Spinal cord (tissue), 10 donors: ENCODE measurements around the gene PACSIN2. TPM values are rescaled to one million over a fixed set of nuclear protein-coding genes. Genes with fewer than 3 reads are reported as not detected.
"Not testable (repeated sequence)": the region's sequence is repeated elsewhere in the genome, so short reads cannot be mapped to it uniquely, and the experiment has no call there.

Experiments used
- DNase-seq, 6 donors: peaks; one replicate each; pipeline versions ENCODE4 v3.0.0 to v3.0.0-alpha.2; 2013 to 2015; ENCODE audit warnings: low spot score in 6 of 6, low read depth in 4 of 6
- H3K27ac ChIP-seq: one replicate; pipeline ENCODE4 v1.5.1; 2013; ENCODE audit warnings: low read depth, low read length, control low read depth
- H3K27me3 ChIP-seq: one replicate; pipeline ENCODE4 v1.6.1; 2013; ENCODE audit warnings: low read length; ENCODE audit not compliant: control insufficient read depth, insufficient read depth
- H3K36me3 ChIP-seq: one replicate; pipeline ENCODE4 v1.6.1; 2013; ENCODE audit warnings: low read length; ENCODE audit not compliant: control insufficient read depth, insufficient read depth
- H3K4me1 ChIP-seq: one replicate; pipeline ENCODE4 v1.6.1; 2013; ENCODE audit warnings: low read length; ENCODE audit not compliant: control insufficient read depth, insufficient read depth
- H3K4me3 ChIP-seq: one replicate; pipeline ENCODE4 v1.5.1; 2013; ENCODE audit warnings: low read depth, low read length, control low read depth
- H3K9me3 ChIP-seq: one replicate; pipeline ENCODE4 v1.6.1; 2013; ENCODE audit warnings: low read length; ENCODE audit not compliant: control insufficient read depth, insufficient read depth
- WGBS: methylation state at CpG from one replicate; pipeline ENCODE4 v1.1.5; 2013; ENCODE audit warnings: missing lambda C conversion rate; ENCODE audit not compliant: insufficient coverage; 5-methylcytosine and 5-hydroxymethylcytosine counted together
- polyA plus RNA-seq, 2 donors: library from polyadenylated mRNA; unstranded; fragments of 120-200 nt; gene quantifications; one replicate each; pipeline ENCODE4 v1.2.1, GENCODE V29; 2013; ENCODE audit not compliant: insufficient read length in 2 of 2
- total RNA-seq, 2 donors: library from RNA; depleted of rRNA in 1 of 2; stranded (reverse); fragments of 120-200 nt in 1 of 2; fragments of >200 nt in 1 of 2; gene quantifications; one replicate each; pipeline versions ENCODE4 v1.2.3 to v1.2.4, GENCODE V29; 2013 to 2014
- donor health status: healthy.

Gene PACSIN2
- total and polyA plus RNA-seq, 4 donors = 36.3 to 54.2 (median 45.9) TPM

DNA sequence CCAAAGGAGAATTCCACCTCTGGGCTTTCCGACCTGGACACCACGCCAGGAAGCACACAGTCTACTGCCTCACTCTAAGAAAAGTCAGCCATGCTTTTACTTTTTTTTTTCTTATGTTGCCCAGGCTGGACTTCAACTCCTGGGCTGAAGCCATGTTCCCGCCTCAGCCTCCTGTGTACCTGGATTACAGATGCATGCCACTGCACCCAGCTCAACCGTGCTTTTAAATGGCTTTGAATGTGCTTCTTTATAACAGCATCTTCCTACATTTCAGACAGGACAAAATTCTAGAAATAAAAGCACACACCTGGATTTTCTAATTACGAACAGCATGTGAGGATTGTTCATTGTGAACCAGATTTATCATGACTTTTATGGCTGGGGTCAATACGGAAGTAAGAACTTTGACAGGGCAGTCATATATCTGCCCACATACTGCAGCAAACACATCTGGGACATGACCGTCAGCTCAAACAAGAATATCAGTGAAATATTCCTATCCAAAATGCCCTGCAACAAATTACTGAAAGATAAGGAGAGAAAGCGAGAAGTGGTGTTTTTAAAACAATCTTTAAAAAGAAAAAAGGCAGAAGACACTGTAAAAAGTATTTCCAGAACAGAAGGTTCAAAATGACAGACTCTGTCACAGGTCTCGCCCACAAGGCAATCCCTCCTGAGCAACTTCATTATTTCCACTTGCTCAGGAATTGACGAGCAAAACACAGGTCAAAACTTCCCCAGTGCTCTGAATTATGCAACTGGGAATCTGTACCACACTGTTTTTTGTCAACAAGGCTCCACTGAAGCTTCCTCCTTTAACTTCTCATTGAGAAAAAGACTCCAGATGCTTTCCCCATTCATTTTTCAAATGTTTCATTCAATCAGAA lies 42.1 kb downstream of the PACSIN2 start:
- no peaks in the 10 kb centered on the region for H3K36me3 ChIP-seq
- no peak overlapping the region for H3K4me3 ChIP-seq
- no peak overlapping the region for H3K27ac ChIP-seq
- no peaks in the 10 kb centered on the region for H3K27me3 ChIP-seq
- no peak for DNase-seq
- H3K4me1 ChIP-seq = peaks cover 13% of the 10 kb centered on the region
- WGBS = 78% methylated on average over 5 of the region's 10 CpGs
- no peaks in the 10 kb centered on the region for H3K9me3 ChIP-seq

DNA sequence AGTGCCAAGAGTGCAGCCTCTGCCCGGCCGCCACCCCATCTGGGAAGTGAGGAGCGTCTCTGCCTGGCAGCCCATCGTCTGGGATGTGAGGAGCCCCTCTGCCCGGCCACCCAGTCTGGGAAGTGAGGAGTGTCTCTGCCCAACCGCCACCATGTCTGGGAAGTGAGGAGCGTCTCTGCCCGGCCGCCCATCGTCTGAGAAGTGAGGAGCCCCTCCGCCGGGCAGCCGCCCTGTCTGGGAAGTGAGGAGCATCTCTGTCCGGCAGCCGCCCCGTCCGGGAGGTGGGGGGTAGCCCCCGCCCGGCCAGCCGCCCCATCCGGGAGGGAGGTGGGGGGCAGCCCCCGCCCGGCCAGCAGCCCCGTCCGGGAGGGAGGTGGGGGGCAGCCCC lies 43.5 kb downstream of the PACSIN2 start:
- 96% methylated on average over 7 of the region's 25 CpGs for WGBS
- not testable (repeated sequence) for H3K27me3 ChIP-seq, H3K27ac ChIP-seq, DNase-seq, H3K36me3 ChIP-seq, H3K9me3 ChIP-seq, H3K4me3 ChIP-seq
- peaks cover 13% of the 10 kb centered on the region for H3K4me1 ChIP-seq

- 100% methylated on average over 2 of the region's 5 CpGs for WGBS
- Histone ChIP-seq H3K27me3 (no peaks in the 10 kb centered on the region), H3K27ac (no peak overlapping the region), H3K4me1 (peaks cover 9% of the 10 kb centered on the region), H3K4me3 (no peak overlapping the region), H3K9me3 (no peaks in the 10 kb centered on the region), H3K36me3 (no peaks in the 10 kb centered on the region)
- no peak for DNase-seq
These were observed 44.9 kb downstream of the PACSIN2 start for GRCh38 chr22:42970029-42970428.

GRCh38 chr22:42969348-42969975 lies 45.5 kb downstream of the PACSIN2 start:
- Histone ChIP-seq H3K36me3 (no peaks in the 10 kb centered on the region), H3K4me3 (no peak overlapping the region), H3K27me3 (no peaks in the 10 kb centered on the region), H3K9me3 (no peaks in the 10 kb centered on the region), H3K4me1 (peaks cover 9% of the 10 kb centered on the region), H3K27ac (no peak overlapping the region)
- WGBS = 100% methylated on average over 6 of the region's 12 CpGs
- DNase-seq = no peak

GRCh38 chr22:42967933-42968332 lies 47.0 kb downstream of the PACSIN2 start:
- WGBS = 73% methylated on average over 5 of the region's 8 CpGs
- no peaks in the 10 kb centered on the region for H3K9me3 ChIP-seq
- no peak for DNase-seq

GRCh38 chr22:42967005-42967404 lies 47.9 kb downstream of the PACSIN2 start:
- no peak overlapping the region for H3K27ac ChIP-seq
- no peaks in the 10 kb centered on the region for H3K36me3 ChIP-seq
- no peak overlapping the region for H3K4me3 ChIP-seq
- no peaks in the 10 kb centered on the region for H3K27me3 ChIP-seq
- H3K4me1 ChIP-seq = peaks cover 6% of the 10 kb centered on the region
- WGBS = 89% methylated on average over 4 of the region's 8 CpGs
- no peaks in the 10 kb centered on the region for H3K9me3 ChIP-seq
- DNase-seq = no peak

More at GRCh38 chr22:42967933-42968332, 47.0 kb downstream of the PACSIN2 start:
- no peak overlapping the region for H3K27ac ChIP-seq
- no peaks in the 10 kb centered on the region for H3K36me3 ChIP-seq
- peaks cover 7% of the 10 kb centered on the region for H3K4me1 ChIP-seq
- no peak overlapping the region for H3K4me3 ChIP-seq
- H3K27me3 ChIP-seq = no peaks in the 10 kb centered on the region

DNA sequence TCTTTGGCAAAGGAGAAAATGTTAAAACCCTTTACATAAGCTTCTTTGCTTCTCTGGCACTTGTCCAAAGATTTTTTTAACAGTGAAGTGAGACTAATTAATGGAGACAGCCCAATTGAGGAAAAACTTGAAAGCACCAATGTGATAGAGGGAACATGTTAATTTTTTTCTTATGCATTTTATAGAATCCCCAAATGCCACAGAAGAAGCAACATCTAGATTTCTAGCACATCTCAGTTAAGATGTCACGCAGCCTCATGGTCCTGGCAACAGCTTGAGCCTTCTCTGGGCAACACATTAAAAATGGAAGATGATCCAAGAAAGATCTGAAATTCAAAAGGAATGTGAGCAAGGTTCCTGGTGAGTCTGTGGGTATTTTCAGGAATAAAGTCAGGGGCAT lies 48.5 kb downstream of the PACSIN2 start:
- Histone ChIP-seq H3K27ac (no peak overlapping the region), H3K4me3 (no peak overlapping the region), H3K9me3 (no peaks in the 10 kb centered on the region), H3K36me3 (no peaks in the 10 kb centered on the region), H3K4me1 (peaks cover 8% of the 10 kb centered on the region), H3K27me3 (no peaks in the 10 kb centered on the region)
- DNase-seq = peak in 2 of 6 donors; percentile 58 to 76
- no CpG with 5 or more reads among the region's 1 CpG for WGBS

GRCh38 chr22:42964994-42965699 lies 49.8 kb downstream of the PACSIN2 start:
- DNase-seq = peak in 1 of 6 donors; percentile 48
- Histone ChIP-seq H3K4me1 (peaks cover 17% of the 10 kb centered on the region), H3K36me3 (no peaks in the 10 kb centered on the region), H3K27ac (no peak overlapping the region), H3K9me3 (no peaks in the 10 kb centered on the region), H3K27me3 (no peaks in the 10 kb centered on the region), H3K4me3 (no peak overlapping the region)
- WGBS = 39% methylated on average over 3 of the region's 6 CpGs

- H3K4me3 ChIP-seq = no peak overlapping the region
- H3K4me1 ChIP-seq = peaks cover 26% of the 10 kb centered on the region
- WGBS = 67% methylated on average over 8 of the region's 9 CpGs
- no peaks in the 10 kb centered on the region for H3K36me3 ChIP-seq
- no peak overlapping the region for H3K27ac ChIP-seq
- no peak for DNase-seq
- no peaks in the 10 kb centered on the region for H3K9me3 ChIP-seq
- no peaks in the 10 kb centered on the region for H3K27me3 ChIP-seq
These were observed 51.7 kb downstream of the PACSIN2 start for GRCh38 chr22:42963231-42963595.
